Hepatocyte (in vitro differentiated cells): ENCODE measurements around the gene G6PC2.

Experiments
- EZH2 ChIP-seq: fragments of 200-600 bp; sonication (generic); IDR thresholded peaks from 2 replicates; pipeline ENCODE4 v1.6.1; 2016; ENCODE audit warnings: antibody characterized with exemption, mild to moderate bottlenecking, borderline replicate concordance
- TF ChIP-seq, protein P1 (sequence below): fragments of 200-600 bp; sonication (generic); IDR thresholded peaks from 2 replicates; pipeline ENCODE4 v1.5.1; 2016; ENCODE audit warnings: antibody characterized with exemption, mild to moderate bottlenecking; ENCODE audit not compliant: poor library complexity

DNA sequence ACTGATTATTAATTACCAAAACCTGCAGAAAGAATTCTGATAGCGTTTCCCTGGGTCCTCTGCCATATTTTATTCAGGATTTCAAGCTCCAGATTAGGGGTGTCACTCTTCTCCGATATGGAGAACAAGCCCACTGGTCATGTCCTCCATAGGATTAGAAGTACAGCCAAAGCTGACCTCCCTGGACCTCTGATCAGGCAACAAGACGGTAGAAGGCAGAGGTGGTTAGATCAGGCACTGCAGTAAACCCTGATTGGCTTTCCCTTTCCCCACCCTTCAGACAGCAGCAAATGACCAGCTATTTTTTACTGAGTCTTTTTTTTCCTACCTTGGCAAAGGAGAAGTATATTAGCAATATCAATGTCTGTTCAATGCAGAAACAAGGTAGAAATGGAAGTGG lies 48.6 kb upstream of the G6PC2 start:
- TF ChIP-seq, protein P1, sequence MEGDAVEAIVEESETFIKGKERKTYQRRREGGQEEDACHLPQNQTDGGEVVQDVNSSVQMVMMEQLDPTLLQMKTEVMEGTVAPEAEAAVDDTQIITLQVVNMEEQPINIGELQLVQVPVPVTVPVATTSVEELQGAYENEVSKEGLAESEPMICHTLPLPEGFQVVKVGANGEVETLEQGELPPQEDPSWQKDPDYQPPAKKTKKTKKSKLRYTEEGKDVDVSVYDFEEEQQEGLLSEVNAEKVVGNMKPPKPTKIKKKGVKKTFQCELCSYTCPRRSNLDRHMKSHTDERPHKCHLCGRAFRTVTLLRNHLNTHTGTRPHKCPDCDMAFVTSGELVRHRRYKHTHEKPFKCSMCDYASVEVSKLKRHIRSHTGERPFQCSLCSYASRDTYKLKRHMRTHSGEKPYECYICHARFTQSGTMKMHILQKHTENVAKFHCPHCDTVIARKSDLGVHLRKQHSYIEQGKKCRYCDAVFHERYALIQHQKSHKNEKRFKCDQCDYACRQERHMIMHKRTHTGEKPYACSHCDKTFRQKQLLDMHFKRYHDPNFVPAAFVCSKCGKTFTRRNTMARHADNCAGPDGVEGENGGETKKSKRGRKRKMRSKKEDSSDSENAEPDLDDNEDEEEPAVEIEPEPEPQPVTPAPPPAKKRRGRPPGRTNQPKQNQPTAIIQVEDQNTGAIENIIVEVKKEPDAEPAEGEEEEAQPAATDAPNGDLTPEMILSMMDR: no peak
- no peak for TF ChIP-seq EZH2
